ENCODE results near the gene NDUFS1.
A peak's percentile ranks its signal among the peaks of the same experiment; 100 is the strongest.
"Not testable (repeated sequence)": the region's sequence is repeated elsewhere in the genome, so short reads cannot be mapped to it uniquely, and the experiment has no call there.

The NDUFS1 gene

DNA sequence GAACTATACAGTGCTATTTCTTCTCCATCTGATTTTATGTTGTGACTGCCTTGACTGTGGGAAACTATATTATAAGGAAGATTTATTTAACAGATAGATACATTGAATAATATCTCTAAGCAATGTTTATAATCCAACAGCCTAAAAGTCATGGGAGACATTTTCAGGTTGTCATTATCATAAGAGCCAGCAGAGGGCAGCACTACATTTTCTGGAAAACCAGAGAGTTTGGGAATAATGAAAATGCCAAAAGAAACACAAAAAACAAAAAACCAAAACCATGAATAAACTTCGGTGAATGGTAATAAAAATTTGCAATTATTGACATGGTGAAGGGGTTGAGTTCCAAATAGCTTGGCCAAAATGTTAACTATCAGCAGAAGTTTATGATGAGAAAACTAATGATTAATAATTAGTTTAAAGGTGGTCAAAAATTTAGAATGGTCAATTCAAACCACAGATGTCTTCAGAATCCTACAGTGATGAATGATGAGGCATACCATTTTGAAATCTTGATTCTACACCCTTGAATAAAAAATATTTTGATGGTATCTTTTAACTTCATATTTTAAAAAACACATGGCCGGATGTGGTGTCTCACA lies 5.1 kb upstream of the NDUFS1 start:
- H3K27me3 ChIP-seq (ENCODE audit: insufficient read depth, low read depth, severe bottlenecking), result no peaks in the 10 kb centered on the region
- TF ChIP-seq, protein P1, sequence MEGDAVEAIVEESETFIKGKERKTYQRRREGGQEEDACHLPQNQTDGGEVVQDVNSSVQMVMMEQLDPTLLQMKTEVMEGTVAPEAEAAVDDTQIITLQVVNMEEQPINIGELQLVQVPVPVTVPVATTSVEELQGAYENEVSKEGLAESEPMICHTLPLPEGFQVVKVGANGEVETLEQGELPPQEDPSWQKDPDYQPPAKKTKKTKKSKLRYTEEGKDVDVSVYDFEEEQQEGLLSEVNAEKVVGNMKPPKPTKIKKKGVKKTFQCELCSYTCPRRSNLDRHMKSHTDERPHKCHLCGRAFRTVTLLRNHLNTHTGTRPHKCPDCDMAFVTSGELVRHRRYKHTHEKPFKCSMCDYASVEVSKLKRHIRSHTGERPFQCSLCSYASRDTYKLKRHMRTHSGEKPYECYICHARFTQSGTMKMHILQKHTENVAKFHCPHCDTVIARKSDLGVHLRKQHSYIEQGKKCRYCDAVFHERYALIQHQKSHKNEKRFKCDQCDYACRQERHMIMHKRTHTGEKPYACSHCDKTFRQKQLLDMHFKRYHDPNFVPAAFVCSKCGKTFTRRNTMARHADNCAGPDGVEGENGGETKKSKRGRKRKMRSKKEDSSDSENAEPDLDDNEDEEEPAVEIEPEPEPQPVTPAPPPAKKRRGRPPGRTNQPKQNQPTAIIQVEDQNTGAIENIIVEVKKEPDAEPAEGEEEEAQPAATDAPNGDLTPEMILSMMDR (IDR thresholded peaks at IDR 0.05; ENCODE audit: low read depth, low read length), result peak; percentile 24; the same call in 1 of the 2 replicates
- H3K36me3 ChIP-seq, result peaks cover 43% of the 10 kb centered on the region
- no peak overlapping the region for H3K4me3 ChIP-seq (ENCODE audit: low read depth, low read length)
- no peaks in the 10 kb centered on the region for H3K9me3 ChIP-seq (ENCODE audit: severe bottlenecking)
- H3K27ac ChIP-seq, result no peak overlapping the region
- peak; percentile 26 for DNase-seq

- H3K36me3 ChIP-seq, result peaks cover 46% of the 10 kb centered on the region
- H3K27me3 ChIP-seq (ENCODE audit: insufficient read depth, low read depth, severe bottlenecking), result no peaks in the 10 kb centered on the region
- no peaks in the 10 kb centered on the region for H3K9me3 ChIP-seq (ENCODE audit: severe bottlenecking)
- no peak overlapping the region for H3K4me3 ChIP-seq (ENCODE audit: low read depth, low read length)
- no peak for DNase-seq
- no peak overlapping the region for H3K27ac ChIP-seq
- TF ChIP-seq, protein P1 (IDR thresholded peaks at IDR 0.05; ENCODE audit: low read depth, low read length), result no peak
Measured at GRCh38 chr2:206163251-206163880, 4.1 kb upstream of the NDUFS1 start.

- H3K36me3 ChIP-seq, result peaks cover 48% of the 10 kb centered on the region
- not testable (repeated sequence) for DNase-seq; H3K27me3 ChIP-seq (ENCODE audit: insufficient read depth, low read depth, severe bottlenecking); H3K4me3 ChIP-seq (ENCODE audit: low read depth, low read length); H3K27ac ChIP-seq; H3K9me3 ChIP-seq (ENCODE audit: severe bottlenecking)
Measured at GRCh38 chr2:206162401-206162800, 3.2 kb upstream of the NDUFS1 start.

- no peaks in the 10 kb centered on the region for H3K27me3 ChIP-seq (ENCODE audit: insufficient read depth, low read depth, severe bottlenecking)
- TF ChIP-seq, protein P1 (IDR thresholded peaks at IDR 0.05; ENCODE audit: low read depth, low read length), result no peak
- DNase-seq, result no peak
- peak overlapping the region; percentile 91 for H3K4me3 ChIP-seq (ENCODE audit: low read depth, low read length)
- peaks cover 60% of the 10 kb centered on the region for H3K36me3 ChIP-seq
- peak overlapping the region; percentile 94; the same call in 1 of the 2 replicates for H3K27ac ChIP-seq
- no peaks in the 10 kb centered on the region for H3K9me3 ChIP-seq (ENCODE audit: severe bottlenecking)
Measured at GRCh38 chr2:206160807-206161179, 1.5 kb upstream of the NDUFS1 start.

- no peak for DNase-seq
- peak overlapping the region; percentile 91 for H3K4me3 ChIP-seq (ENCODE audit: low read depth, low read length)
- no peaks in the 10 kb centered on the region for H3K27me3 ChIP-seq (ENCODE audit: insufficient read depth, low read depth, severe bottlenecking)
- TF ChIP-seq, protein P1 (IDR thresholded peaks at IDR 0.05; ENCODE audit: low read depth, low read length), result no peak
- H3K9me3 ChIP-seq (ENCODE audit: severe bottlenecking), result no peaks in the 10 kb centered on the region
- peak overlapping the region; percentile 94 for H3K27ac ChIP-seq
- H3K36me3 ChIP-seq, result peaks cover 62% of the 10 kb centered on the region
Measured at GRCh38 chr2:206160125-206160806, 1.0 kb upstream of the NDUFS1 start.

- peak; percentile 27 for DNase-seq
- no peaks in the 10 kb centered on the region for H3K27me3 ChIP-seq (ENCODE audit: insufficient read depth, low read depth, severe bottlenecking)
- peaks cover 60% of the 10 kb centered on the region for H3K36me3 ChIP-seq
- H3K9me3 ChIP-seq (ENCODE audit: severe bottlenecking), result no peaks in the 10 kb centered on the region
- peak overlapping the region; percentile 94 for H3K27ac ChIP-seq
- H3K4me3 ChIP-seq (ENCODE audit: low read depth, low read length), result peak overlapping the region; percentile 91
- TF ChIP-seq, protein P1 (IDR thresholded peaks at IDR 0.05; ENCODE audit: low read depth, low read length), result no peak
Measured at GRCh38 chr2:206158563-206159345, 490 bp downstream of the NDUFS1 start.

DNA sequence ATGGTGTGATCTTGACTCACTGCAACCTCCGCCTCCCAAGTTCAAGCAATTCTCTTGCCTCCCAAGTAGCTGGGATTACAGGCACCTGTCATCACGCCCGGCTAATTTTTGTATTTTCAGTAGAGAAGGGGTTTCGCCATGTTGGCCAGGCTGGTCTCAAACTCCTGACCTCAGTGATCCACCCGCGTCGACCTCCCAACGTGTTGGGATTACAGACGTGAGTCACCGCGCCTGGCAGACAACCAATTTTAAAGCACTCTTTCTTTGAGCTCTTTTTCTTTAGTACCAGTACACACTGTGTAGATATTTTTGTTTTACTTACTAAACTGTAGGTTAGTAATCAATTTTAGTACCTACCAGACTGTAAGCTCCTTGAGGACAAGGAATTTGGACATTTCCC lies 2.2 kb downstream of the NDUFS1 start:
- H3K27me3 ChIP-seq (ENCODE audit: insufficient read depth, low read depth, severe bottlenecking); H3K4me3 ChIP-seq (ENCODE audit: low read depth, low read length); H3K27ac ChIP-seq; DNase-seq; H3K9me3 ChIP-seq (ENCODE audit: severe bottlenecking): not testable (repeated sequence)
- H3K36me3 ChIP-seq, result peaks cover 48% of the 10 kb centered on the region

All from WERI-Rb-1 (cell line).